ENCODE measurements around the gene MAP4. TPM values are rescaled to one million over a fixed set of nuclear protein-coding genes. Genes with fewer than 3 reads are reported as not detected.

MAP4 gene
- polyA plus RNA-seq, 3 donors: 6.2 to 24.1 (median 18.4) TPM

- DNase-seq: no peak
- intact Hi-C loops (cut with micrococcal nuclease): no loop called here
- H3K27ac Mint-ChIP-seq: no peak overlapping the region
These were observed 13.4 kb downstream of the MAP4 start for GRCh38 chr3:48002787-48003186.

GRCh38 chr3:48001991-48002390 lies 14.2 kb downstream of the MAP4 start:
- Mint-ChIP-seq H3K4me3 (no peak overlapping the region), H3K36me3 (peaks cover 14 to 23% of the 10 kb centered on the region in 2 donors), H3K9me3 (no peaks in the 10 kb centered on the region), H3K4me1 (peaks cover 6% of the 10 kb centered on the region), H3K27ac (no peak overlapping the region), H3K27me3 (ENCODE audit: low read depth in 3 of 3) (peaks cover 0 to 2% (median 0%) of the 10 kb centered on the region in 3 donors)
- Histone ChIP-seq H3K9ac (ENCODE audit: insufficient read depth, low read length, poor library complexity, severe bottlenecking) (no peak overlapping the region), H3K27ac (ENCODE audit: low read depth in 1 of 2, low read length in 2 of 2) (no peak overlapping the region), H3K4me2 (replicated peaks; ENCODE audit: extremely low read depth, low read length, poor library complexity, severe bottlenecking) (no peak overlapping the region), H3K79me2 (ENCODE audit: insufficient read depth, low read length) (peaks cover 3% of the 10 kb centered on the region), H3K36me3 (replicated peaks in 1 of 2; ENCODE audit: control insufficient read depth in 1 of 2, insufficient read depth in 2 of 2, low read length in 2 of 2) (peaks cover 0 to 13% of the 10 kb centered on the region in 2 donors), H2AFZ (ENCODE audit: insufficient read depth, low read depth, low read length, poor library complexity, severe bottlenecking) (no peak overlapping the region), H3K4me1 (ENCODE audit: control insufficient read depth in 1 of 2, insufficient read depth in 2 of 2, low read length in 2 of 2) (no peaks in the 10 kb centered on the region), H3K4me3 (replicated peaks in 1 of 3; ENCODE audit: low read depth in 2 of 3, low read length in 3 of 3) (no peak overlapping the region), H3K9me3 (replicated peaks in 1 of 2; ENCODE audit: control insufficient read depth in 1 of 2, insufficient read depth in 1 of 2, low read length in 2 of 2) (no peaks in the 10 kb centered on the region), H3K27me3 (ENCODE audit: control insufficient read depth in 2 of 2, insufficient read depth in 2 of 2, low read length in 2 of 2) (no peaks in the 10 kb centered on the region), H4K20me1 (ENCODE audit: insufficient read depth, low read length) (peaks cover 19% of the 10 kb centered on the region)
- DNase-seq: no peak
- intact Hi-C loops (cut with micrococcal nuclease): no loop called here
- no peak for TF ChIP-seq CTCF (IDR thresholded peaks at IDR 0.05)
- no CpG with 5 or more reads among the region's 4 CpGs for WGBS (ENCODE audit: insufficient coverage)

More at GRCh38 chr3:48002787-48003186, 13.4 kb downstream of the MAP4 start:
- Histone ChIP-seq H3K9me3 (replicated peaks in 1 of 2; ENCODE audit: control insufficient read depth in 1 of 2, insufficient read depth in 1 of 2, low read length in 2 of 2) (no peaks in the 10 kb centered on the region), H3K4me3 (replicated peaks in 1 of 3; ENCODE audit: low read depth in 2 of 3, low read length in 3 of 3) (no peak overlapping the region), H3K4me1 (ENCODE audit: control insufficient read depth in 1 of 2, insufficient read depth in 2 of 2, low read length in 2 of 2) (no peaks in the 10 kb centered on the region), H3K27me3 (ENCODE audit: control insufficient read depth in 2 of 2, insufficient read depth in 2 of 2, low read length in 2 of 2) (no peaks in the 10 kb centered on the region), H3K36me3 (replicated peaks in 1 of 2; ENCODE audit: control insufficient read depth in 1 of 2, insufficient read depth in 2 of 2, low read length in 2 of 2) (peaks cover 0 to 11% of the 10 kb centered on the region in 2 donors), H3K27ac (ENCODE audit: low read depth in 1 of 2, low read length in 2 of 2) (no peak overlapping the region), H2AFZ (ENCODE audit: insufficient read depth, low read depth, low read length, poor library complexity, severe bottlenecking) (no peak overlapping the region), H3K79me2 (ENCODE audit: insufficient read depth, low read length) (peaks cover 3% of the 10 kb centered on the region), H3K9ac (ENCODE audit: insufficient read depth, low read length, poor library complexity, severe bottlenecking) (no peak overlapping the region), H3K4me2 (replicated peaks; ENCODE audit: extremely low read depth, low read length, poor library complexity, severe bottlenecking) (no peak overlapping the region), H4K20me1 (ENCODE audit: insufficient read depth, low read length) (peaks cover 19% of the 10 kb centered on the region)
- no peak for TF ChIP-seq CTCF (IDR thresholded peaks at IDR 0.05)
- H3K27me3 Mint-ChIP-seq (ENCODE audit: low read depth in 3 of 3): peaks cover 0 to 2% (median 0%) of the 10 kb centered on the region in 3 donors
- H3K9me3 Mint-ChIP-seq: no peaks in the 10 kb centered on the region
- H3K4me3 Mint-ChIP-seq: no peak overlapping the region
- WGBS (ENCODE audit: insufficient coverage): 100% methylated on average over 2 of the region's 5 CpGs
- peaks cover 6% of the 10 kb centered on the region for H3K4me1 Mint-ChIP-seq
- peaks cover 9 to 17% of the 10 kb centered on the region in 2 donors for H3K36me3 Mint-ChIP-seq

Data from CD14-positive monocyte (primary cell).